HG03103 (cell line): ENCODE data around the gene CTDP1.

Source experiments
- ATAC-seq: cut with Tn5 transposase; IDR thresholded peaks from one replicate; pipeline ENCODE4 v1.9.1; 2021; ENCODE audit warnings: low read depth; ENCODE audit not compliant: unreplicated experiment

The CTDP1 gene

DNA sequence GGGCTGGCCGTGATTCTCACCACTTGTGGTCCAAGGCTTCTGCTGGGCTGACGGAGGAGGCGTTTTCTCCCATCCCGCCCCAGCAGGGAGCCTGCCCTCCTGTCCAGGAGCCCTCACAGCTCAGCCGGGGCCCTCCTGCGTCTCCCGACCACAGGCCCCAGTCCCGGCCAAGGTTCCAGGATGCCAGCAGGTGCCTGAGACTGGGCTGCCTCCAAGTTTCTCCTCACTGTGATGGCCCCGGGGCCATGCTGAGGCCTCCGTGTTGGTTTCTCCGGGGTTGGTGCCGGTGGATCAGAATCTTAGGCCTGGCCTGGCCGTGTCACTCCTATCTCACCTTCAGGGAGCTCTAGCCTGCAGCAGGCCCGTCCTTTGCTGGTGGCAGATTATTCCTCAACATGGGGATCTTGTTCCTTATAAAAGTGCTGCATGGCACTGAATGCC, 124.0 kb downstream of the CTDP1 start:
- ATAC-seq: no peak
